DMS53 (cell line): ENCODE data around the gene MED29.

ENCODE experiments used
- DNase-seq: peaks from one replicate; lab custom pipeline; 2025; lab: John Stamatoyannopoulos, UW

The MED29 gene

GRCh38 chr19:39390751-39391437 is at the start of gene MED29, which contains the start of gene PAF1:
MED29 (plus strand) TSS chr19:39391378; CDS start chr19:39391423, 45 bp downstream.
PAF1 (minus strand) TSS chr19:39391106; CDS start chr19:39390864, 242 bp downstream.
- DNase-seq, result peak; percentile 100

- peak; percentile 100 for DNase-seq
Measured at GRCh38 chr19:39341719-39342604, 49.2 kb upstream of the MED29 start, which contains the start of gene SAMD4B. SAMD4B (plus strand) TSS chr19:39342421; CDS start chr19:39356894, 14,473 bp downstream.

- peak; percentile 49 for DNase-seq
Measured at GRCh38 chr19:39342647-39343305, 48.4 kb upstream of the MED29 start.

- no peak for DNase-seq
Measured at GRCh38 chr19:39345956-39346355, 45.2 kb upstream of the MED29 start.

GRCh38 chr19:39347332-39348164 is 43.6 kb upstream of the MED29 start:
- no peak for DNase-seq

- DNase-seq, result no peak
Measured at GRCh38 chr19:39349326-39349725, 41.9 kb upstream of the MED29 start.

GRCh38 chr19:39350156-39350555 is 41.0 kb upstream of the MED29 start:
- DNase-seq, result no peak

GRCh38 chr19:39351537-39352064 is 39.6 kb upstream of the MED29 start:
- DNase-seq, result no peak

GRCh38 chr19:39352381-39353255 is 38.6 kb upstream of the MED29 start:
- DNase-seq, result no peak

GRCh38 chr19:39355253-39355652 is 35.9 kb upstream of the MED29 start:
- DNase-seq, result no peak

- no peak for DNase-seq
Measured at GRCh38 chr19:39356073-39356472, 35.1 kb upstream of the MED29 start.

GRCh38 chr19:39356647-39357046 is 34.5 kb upstream of the MED29 start:
- no peak for DNase-seq

GRCh38 chr19:39359026-39359425 is 32.2 kb upstream of the MED29 start:
- no peak for DNase-seq

GRCh38 chr19:39360599-39360998 is 30.6 kb upstream of the MED29 start:
- no peak for DNase-seq

- DNase-seq, result no peak
Measured at GRCh38 chr19:39362682-39363657, 28.2 kb upstream of the MED29 start.

- DNase-seq, result no peak
Measured at GRCh38 chr19:39363901-39364457, 27.2 kb upstream of the MED29 start.

- DNase-seq, result no peak
Measured at GRCh38 chr19:39365531-39365930, 25.6 kb upstream of the MED29 start.

GRCh38 chr19:39369200-39369599 is 22.0 kb upstream of the MED29 start:
- DNase-seq, result no peak

- no peak for DNase-seq
Measured at GRCh38 chr19:39370735-39371134, 20.4 kb upstream of the MED29 start.
